Cardiac fibroblast (primary cell): Measurements from ENCODE around the gene PPIL4.
A peak's percentile ranks its signal among the peaks of the same experiment; 100 is the strongest.

Source experiments
- DNase-seq, 2 donors: peaks; one replicate each; pipeline versions ENCODE4 v3.0.0 to v3.0.0-alpha.2; 2010; ENCODE audit warnings: low read depth in 2 of 2
- H3K4me3 ChIP-seq, 2 donors: replicated peaks in 1 of 2; 1 replicate in 1 of 2; 2 replicates in 1 of 2; pipeline ENCODE4 v1.5.1; 2011; ENCODE audit warnings: low read depth in 2 of 2, low read length in 2 of 2, mild to moderate bottlenecking in 2 of 2, moderate library complexity in 1 of 2
- TF ChIP-seq, protein P1 (sequence below): IDR thresholded peaks from one replicate; pipeline ENCODE4 v1.5.1; 2011; ENCODE audit warnings: low read depth, mild to moderate bottlenecking, low read length, inconsistent platforms

The PPIL4 gene

DNA sequence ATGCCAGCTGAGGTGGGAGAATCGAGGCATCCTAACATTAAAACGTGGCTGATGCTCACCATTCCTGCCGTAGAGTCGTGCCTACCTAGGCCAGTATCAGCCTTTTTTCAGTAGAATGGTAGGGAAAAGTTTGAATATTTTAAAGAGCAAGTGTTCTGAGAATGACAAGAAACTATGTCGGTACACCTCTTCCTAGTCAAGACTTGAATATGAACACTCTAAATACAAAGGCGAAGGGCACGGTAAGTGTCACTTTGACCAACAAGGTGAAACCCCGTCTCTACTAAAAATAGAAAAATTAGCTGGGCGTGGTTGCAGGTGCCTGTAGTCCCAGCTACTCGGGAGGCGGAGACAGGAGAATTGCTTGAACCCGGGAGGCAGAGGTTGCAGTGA, 21.3 kb upstream of the PPIL4 start:
- TF ChIP-seq, protein P1, sequence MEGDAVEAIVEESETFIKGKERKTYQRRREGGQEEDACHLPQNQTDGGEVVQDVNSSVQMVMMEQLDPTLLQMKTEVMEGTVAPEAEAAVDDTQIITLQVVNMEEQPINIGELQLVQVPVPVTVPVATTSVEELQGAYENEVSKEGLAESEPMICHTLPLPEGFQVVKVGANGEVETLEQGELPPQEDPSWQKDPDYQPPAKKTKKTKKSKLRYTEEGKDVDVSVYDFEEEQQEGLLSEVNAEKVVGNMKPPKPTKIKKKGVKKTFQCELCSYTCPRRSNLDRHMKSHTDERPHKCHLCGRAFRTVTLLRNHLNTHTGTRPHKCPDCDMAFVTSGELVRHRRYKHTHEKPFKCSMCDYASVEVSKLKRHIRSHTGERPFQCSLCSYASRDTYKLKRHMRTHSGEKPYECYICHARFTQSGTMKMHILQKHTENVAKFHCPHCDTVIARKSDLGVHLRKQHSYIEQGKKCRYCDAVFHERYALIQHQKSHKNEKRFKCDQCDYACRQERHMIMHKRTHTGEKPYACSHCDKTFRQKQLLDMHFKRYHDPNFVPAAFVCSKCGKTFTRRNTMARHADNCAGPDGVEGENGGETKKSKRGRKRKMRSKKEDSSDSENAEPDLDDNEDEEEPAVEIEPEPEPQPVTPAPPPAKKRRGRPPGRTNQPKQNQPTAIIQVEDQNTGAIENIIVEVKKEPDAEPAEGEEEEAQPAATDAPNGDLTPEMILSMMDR = no peak
- H3K4me3 ChIP-seq = peak overlapping the region; percentile 84 to 87
- DNase-seq = no peak

DNA sequence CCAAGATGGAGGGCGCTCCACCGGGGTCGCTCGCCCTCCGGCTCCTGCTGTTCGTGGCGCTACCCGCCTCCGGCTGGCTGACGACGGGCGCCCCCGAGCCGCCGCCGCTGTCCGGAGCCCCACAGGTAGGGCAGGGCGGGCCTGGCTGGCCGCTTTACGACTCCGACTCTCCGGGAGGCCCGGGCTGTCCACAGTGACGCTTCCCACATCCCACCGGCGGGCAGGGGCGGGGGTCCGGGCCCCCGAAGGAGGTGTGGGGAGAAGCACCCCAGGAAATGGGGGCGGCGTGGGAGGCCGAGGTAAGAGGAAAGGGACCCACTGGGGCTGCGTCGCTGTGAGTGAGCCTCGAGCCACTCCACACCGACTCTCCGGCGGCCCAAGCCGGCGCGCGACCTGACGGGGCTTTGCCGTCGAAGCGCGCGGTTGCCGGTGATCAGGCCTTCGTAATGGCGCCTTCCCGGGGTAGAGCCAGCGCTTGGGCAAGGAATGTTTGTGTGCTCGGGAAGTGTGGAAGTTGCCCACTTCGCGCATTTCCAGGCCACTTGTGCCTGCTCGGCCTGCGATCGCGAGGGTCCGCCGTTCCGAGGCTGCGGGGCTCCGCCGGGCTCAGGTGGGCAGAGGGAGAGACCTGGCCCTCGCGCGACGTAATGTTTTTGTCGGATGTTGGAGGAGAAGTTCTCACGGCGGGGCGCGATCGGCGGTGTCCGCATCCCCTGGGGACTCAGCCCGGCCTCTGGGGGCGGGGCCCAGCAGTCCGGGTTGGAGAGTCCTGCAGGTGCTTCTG, 20.8 kb upstream of the PPIL4 start:
- peak overlapping the region; percentile 84 to 87 for H3K4me3 ChIP-seq
- TF ChIP-seq, protein P1 = no peak

DNA sequence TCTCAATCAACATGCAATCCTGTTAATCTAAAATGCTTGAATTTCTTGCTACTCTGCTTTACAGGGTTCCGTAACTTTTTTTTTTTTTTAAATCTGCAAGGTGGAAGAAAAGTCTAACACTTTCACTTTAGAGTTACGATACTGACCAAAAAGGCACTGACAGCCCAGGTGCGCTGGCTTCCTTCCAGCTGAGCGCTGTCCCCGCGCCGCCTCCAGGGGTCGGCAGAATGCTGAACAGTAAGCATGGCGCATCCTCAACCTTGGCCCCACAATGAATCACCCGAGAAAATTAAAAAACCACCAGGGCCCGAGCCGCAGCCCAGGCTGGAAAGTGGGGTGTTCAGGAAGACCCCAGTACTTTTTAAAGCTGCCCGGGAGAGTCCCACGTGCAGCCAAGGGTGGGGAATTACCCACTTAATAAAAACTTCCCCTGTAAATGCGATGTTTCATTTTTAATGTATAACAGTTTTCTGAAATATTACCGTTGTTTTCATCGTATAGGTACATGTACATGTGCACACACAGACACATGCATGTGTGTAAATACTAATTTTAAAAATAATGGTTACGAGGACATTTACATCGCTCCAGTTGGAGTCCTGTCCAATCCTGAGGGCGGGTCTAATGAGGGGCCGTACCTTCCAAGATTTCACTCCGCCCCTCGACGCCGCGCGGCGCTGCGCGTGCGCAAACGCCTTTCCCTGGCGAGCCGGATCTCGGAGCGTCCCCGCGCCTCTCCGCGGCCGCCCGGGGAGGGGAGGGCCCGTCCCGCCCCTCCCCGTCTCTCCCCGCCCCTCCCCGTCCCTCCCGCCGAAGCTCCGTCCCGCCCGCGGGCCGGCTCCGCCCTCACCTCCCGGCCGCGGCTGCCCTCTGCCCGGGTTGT, 19.9 kb upstream of the PPIL4 start, which contains the start of gene GINM1:
Gene GINM1, plus strand, starts transcription at position 849 of the 883 bp plus-strand sequence. CDS start 40 bp downstream, outside the sequence.
- H3K4me3 ChIP-seq = peak within 1 kb of the TSS; percentile 84 to 87
- TF ChIP-seq, protein P1 = peak; percentile 83
- DNase-seq = peak; percentile 96

More for the DNA sequence above, 20.8 kb upstream of the PPIL4 start:
- peak; percentile 43 to 51 for DNase-seq

DNA sequence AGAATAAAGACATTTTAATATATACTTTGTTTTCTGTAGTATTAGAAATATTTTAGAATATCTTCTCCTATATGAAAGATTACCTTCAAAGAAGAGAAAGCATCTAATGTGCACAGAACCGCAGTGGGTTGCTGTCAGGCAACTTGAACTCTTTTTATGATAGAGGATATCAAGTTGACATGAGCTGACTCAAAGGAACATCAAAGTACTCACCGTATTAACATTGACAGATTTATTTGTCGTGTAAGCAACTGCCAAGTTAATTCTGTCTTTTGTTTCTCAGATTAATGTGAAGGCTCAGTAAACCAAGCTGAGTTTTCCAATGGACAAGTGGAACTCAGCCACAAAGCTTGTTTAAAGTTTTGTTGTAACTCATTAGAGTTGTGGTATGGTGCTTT, 18.1 kb upstream of the PPIL4 start:
- TF ChIP-seq, protein P1 = no peak
- H3K4me3 ChIP-seq = no peak overlapping the region
- no peak for DNase-seq

DNA sequence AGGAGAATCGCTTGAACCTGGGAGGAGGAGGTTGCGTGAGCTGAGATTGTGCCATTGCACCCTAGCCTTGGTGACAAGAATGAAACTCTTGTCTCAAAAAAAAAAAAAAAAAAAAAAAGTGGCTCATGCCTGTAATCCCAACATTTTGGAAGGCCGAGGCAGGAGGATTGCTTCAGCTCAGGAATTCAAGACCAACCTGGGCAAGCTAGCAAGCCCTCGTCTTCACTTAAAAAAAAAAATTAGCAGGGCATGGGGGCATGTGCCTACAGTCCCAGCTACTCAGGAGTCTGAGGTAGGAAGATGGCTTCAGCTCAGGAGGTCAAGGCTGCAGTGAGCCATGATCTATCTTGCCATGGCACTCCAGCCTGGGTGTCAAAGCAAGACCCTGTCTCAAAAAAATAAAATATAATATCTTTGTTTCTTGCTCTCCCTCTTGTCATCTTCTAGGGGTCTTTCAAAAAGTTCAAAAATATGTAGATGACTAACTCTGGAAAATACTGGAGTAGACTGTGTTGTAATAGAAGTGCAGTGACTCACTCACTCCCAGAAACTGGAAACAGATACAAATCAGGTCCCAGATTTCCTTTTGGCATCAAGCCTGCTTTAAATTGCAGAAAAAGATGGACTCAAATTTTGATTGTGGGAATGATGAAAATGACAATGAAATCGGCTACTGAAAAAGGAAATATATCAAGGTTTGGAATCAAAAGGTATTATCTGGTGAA, 17.5 kb upstream of the PPIL4 start:
- DNase-seq = peak; percentile 69 to 71
- no peak overlapping the region for H3K4me3 ChIP-seq
- TF ChIP-seq, protein P1 = no peak

DNA sequence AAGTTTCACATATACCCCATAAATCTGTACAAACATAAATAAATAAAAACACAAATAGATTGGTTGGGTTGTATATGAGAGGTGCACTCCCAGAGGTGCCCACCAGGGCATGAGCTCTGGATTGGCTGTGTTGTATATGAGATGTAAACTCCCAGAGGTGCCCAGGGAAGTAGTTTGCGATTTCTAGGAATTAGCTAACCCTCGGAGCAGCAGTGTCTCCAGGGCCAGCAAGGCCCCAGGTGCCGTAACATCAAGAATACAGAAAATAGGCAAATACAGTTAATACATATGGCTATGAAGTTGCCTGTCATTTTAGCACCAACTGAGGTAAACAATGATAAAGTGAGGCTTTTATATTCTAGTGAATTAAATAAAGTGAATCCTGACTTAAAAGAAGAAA, 14.9 kb upstream of the PPIL4 start:
- peak in 1 of 2 donors; percentile 24 for DNase-seq
- no peak overlapping the region for H3K4me3 ChIP-seq
- TF ChIP-seq, protein P1 = peak; percentile 61
